Measurements from ENCODE around the gene STARD13.

STARD13 gene

DNA sequence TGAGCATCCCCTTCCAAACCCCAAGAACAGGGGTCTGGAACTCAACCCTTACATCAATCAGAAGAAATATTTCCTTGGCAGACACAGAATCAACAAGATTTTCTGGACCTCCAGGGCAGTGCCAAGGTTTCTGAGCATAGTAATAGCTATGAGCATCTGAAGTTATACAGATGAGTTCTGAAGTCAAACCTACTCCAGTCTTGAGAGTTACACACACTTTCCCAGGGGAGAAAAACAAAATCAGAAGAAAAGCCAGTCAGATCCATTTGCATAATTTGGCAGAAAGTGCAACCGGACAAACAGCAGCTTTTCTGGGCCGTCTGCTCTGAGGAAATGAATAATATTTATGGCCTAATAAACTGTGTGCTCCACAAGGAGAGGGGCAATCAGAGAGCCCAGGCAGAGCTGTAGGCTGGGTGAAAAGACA, 176.3 kb downstream of the STARD13 start:
- DNase-seq, result no peak

DNA sequence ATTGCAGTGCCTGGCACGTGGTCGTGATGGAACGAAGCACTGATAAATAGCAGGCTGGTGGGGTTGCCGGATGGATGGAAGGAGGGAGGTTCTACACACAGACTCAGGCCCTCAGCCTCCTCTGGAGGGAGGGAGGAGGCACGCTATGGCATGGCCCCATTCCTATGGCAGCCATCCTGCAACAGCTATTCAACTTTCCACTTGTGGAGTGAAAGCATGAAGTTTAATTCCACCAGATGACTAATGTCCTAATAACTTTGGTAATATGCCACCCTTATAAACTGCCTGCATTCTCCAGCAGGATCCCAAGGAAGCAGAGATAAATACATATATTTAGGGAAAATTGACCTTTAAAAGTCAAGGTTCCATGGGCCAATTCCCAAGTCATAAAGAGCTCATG, 176.9 kb downstream of the STARD13 start:
- DNase-seq, result no peak

DNA sequence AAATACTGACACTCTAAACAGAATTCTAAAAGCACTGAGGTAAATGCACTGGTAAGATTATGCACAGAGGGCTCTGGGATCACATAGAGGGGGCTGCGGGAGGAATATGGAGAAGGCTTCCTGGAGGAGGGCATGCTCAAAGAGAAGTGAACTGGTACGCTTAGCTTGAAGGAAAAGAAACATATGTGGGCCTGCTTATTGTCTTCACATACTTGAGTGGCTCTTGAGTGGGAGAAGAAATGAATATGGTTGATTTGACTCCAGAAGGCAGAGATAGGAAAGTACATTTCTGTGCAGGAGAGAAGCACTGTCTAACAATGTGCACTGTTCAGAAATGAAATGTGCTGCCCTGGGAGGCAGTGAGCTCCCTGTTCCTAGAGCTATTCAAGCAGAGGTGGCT, 178.2 kb downstream of the STARD13 start:
- DNase-seq, result no peak

- DNase-seq, result no peak
These were observed 178.7 kb downstream of the STARD13 start for GRCh38 chr13:33106656-33107360.

GRCh38 chr13:33105387-33106005, 180.1 kb downstream of the STARD13 start:
- DNase-seq, result no peak

DNA sequence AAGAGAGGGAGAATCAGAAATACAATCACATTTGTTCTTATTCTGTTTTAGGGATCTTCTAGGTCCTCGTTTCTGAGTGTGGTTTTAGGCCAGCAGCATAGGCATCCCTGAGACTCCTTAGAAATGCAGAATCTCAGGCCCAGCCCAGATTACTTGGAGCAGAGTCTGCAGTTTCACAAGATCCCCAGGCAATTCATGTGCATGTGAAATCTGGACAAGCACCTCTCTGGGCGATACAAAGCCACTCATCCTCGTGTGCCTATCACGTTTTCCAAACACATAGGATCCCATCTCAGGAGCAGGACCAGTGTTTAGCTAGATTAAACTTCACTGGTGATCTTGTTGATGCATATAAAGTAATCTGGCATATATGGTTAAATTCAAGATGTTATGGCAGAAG, 182.1 kb downstream of the STARD13 start:
- DNase-seq, result no peak

DNA sequence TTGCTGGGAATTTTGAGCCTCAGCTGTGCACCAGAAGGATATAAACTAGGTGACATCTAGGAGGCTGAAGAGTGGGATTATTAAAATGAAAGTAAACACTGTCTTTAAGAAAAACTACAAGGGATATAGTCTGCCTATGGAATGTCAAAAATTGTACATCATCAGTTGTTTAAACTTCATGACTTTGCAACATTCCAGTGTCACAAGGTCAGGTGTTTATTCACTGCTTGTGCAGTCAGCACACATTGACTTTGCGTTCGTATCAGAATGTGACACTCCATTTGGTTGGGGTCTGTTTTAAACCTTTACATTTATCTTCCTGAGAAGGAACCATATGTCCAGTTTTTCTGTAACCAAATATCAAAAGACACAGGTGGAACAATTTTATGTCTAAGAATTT, 183.7 kb downstream of the STARD13 start:
- DNase-seq, result no peak

- DNase-seq, result no peak
These were observed 184.7 kb downstream of the STARD13 start for GRCh38 chr13:33100886-33101285.

DNA sequence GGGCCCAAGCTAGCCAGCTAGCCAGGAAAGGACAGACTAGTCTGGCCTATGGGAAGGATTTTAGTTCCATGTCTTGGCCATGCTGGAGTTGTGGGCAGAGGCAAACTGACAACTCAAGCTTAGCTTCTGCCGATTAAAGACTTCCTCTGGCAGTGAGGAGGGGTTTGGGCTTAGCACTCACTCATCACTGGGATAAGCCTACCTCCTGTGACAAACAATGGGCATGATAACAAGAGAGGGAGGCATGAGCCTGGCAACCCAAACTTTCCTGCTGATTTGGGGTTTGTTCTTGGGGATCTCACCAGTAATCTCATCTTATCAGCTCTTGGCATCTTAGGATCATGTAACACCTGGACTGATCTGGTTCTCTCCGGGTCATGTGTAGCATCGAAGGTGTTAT, 185.7 kb downstream of the STARD13 start:
- no peak for DNase-seq

GRCh38 chr13:33096886-33097605, 188.5 kb downstream of the STARD13 start:
- DNase-seq, result no peak

GRCh38 chr13:33092073-33092987, 193.2 kb downstream of the STARD13 start:
- DNase-seq, result peak; percentile 0

GRCh38 chr13:33091415-33091774, 194.2 kb downstream of the STARD13 start:
- no peak for DNase-seq

DNA sequence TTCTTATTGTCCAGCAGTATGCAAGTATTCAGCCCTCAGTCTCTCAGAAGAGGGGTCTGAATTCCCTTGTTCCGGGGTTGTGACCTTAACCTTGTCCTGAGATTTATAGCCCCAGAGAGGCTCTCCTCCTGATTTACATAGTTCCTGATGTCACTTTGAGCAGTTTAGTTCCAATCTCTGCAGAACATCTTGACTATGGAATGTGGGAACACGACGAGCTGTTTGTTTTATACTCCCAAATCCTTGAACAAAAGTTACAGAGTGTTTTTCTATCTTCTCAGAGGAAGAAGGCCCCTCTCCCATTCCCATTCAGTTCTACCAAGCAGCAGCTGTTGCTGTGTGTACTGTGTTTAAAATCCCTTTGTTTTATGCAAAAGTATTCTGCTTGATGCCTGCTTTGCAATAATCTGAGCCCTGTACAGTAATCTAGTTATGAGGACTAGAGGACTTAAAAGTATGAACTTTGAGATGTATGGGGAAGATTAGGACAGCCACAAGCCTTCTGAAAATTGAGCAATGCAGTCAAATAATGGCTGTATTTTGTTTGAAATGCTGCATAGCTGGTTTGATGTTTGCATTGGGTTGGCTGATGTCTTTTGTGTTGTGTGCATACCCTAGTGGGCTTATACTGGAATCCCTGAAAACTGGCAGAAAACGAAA, 194.7 kb downstream of the STARD13 start:
- no peak for DNase-seq

- DNase-seq, result no peak
These were observed 196.2 kb downstream of the STARD13 start for GRCh38 chr13:33089311-33089710.

GRCh38 chr13:33087790-33088189, 197.8 kb downstream of the STARD13 start:
- DNase-seq, result no peak

GRCh38 chr13:33087091-33087490, 198.5 kb downstream of the STARD13 start:
- DNase-seq, result no peak

DNA sequence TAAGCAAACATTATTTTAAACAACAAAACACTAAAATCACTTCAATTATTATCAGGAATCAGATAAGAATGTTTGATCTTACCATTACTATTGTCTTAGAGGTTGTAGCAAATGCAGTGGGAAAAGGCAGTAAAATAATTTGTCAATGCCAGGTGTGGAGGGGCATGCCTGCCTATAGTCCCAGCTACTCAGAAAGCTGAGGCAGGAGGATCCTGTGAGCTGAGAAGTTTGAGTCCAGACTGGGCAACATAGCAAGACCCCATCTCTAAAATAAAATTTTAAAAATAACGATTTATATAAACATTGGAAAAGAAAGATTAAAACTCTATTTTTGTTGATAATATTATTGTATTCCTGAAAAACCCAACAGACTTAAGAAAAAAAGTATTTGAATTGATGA, 202.5 kb downstream of the STARD13 start:
- DNase-seq, result no peak

DNA sequence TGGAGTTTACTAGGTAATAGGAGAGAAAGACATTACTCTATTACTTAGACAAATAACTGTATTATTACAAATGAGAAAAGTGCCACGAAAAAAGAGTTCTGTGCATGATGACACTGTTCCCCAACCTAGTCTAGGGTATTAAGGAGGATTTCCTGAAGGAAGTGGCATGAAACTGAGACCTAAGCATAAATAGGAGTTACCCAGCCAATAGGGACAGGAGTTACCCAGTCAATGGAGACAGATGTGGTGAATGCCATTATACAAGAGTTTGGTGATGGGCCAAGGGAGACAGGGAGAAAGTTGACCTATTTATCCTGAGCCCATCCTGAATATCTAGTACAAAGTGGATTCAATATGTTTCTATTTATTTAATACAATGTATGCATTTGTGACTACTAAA, 203.9 kb downstream of the STARD13 start:
- no peak for DNase-seq

- peak; percentile 4 for DNase-seq
These were observed 204.5 kb downstream of the STARD13 start for GRCh38 chr13:33080972-33081590.

DNA sequence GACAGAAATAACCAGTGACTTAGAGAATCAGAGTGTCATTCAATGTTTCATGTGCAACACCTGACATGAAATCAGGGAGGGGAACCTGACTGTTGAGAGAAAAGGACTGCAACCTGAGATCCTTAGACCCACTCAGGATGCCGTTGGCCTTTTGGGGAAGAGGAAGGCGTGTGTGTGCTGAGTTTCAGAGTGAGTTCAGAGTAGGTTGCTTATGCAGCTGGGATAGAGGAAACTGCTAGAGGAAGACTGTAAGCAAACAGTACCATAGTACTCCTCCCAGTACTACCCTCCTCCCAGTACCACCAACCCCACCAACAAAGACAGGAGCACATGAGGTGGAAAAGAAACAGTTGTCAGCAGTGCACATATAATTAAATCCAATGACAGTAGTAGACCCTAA, 205.6 kb downstream of the STARD13 start:
- DNase-seq, result no peak

DNA sequence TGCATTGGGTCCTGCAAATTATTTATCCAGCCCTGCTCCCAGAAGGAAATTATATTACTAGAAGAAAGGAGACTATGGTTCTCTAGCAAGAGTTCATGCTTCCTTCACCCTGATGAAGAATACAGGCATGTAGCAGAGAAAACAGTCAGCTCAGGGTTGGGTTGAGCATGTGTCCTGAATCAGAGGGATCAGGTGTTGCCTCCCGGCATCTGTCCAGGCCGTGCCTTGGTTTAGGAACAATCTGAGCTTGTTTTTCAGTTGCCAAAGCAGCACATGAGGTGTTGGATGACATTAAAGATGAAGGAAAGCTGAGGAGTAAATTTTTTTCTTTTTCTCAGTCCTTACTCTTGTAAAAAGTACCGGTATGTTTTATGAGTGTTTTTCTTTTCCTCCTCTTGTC, 207.3 kb downstream of the STARD13 start:
- no peak for DNase-seq
